ENCODE results near the gene DLG1.

DNA sequence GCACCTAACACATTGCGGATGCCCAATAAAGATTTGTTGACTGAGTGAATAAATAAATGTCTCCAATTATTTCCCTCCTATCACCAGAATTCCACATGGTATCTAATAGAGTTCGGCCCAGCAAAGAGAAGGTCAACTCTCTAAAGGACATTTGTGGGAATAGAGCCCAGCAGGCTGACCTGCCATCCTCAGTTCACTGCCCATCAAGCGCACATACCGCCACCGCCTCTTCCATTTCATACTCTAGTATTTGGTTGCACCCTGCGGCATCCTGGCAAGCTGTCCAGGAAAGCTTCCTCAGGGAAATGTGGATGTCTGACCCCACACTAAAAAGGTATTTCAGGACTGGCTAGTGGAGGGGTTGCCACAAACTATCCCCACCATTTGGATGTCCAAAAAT lies 29.8 kb upstream of the DLG1 start:
- TF ChIP-seq, protein P1, sequence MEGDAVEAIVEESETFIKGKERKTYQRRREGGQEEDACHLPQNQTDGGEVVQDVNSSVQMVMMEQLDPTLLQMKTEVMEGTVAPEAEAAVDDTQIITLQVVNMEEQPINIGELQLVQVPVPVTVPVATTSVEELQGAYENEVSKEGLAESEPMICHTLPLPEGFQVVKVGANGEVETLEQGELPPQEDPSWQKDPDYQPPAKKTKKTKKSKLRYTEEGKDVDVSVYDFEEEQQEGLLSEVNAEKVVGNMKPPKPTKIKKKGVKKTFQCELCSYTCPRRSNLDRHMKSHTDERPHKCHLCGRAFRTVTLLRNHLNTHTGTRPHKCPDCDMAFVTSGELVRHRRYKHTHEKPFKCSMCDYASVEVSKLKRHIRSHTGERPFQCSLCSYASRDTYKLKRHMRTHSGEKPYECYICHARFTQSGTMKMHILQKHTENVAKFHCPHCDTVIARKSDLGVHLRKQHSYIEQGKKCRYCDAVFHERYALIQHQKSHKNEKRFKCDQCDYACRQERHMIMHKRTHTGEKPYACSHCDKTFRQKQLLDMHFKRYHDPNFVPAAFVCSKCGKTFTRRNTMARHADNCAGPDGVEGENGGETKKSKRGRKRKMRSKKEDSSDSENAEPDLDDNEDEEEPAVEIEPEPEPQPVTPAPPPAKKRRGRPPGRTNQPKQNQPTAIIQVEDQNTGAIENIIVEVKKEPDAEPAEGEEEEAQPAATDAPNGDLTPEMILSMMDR (IDR thresholded peaks at IDR 0.05; ENCODE audit: low read length), result no peak
- TF ChIP-seq EZH2 (optimal IDR thresholded peaks at IDR 0.05; ENCODE audit: low read depth, low read length), result no peak

All from MM.1S (cell line).